Breast epithelium (tissue), 4 donors: ENCODE results near the gene CAPN9. TPM values are rescaled to one million over a fixed set of nuclear protein-coding genes. Genes with fewer than 3 reads are reported as not detected.

Experiments
- DNase-seq, 2 donors: peaks; one replicate each; pipeline ENCODE4 v3.0.0-alpha.2; 2019; ENCODE audit warnings: low spot score in 2 of 2
- H3K27ac ChIP-seq, 2 donors: fragments of 200-600 bp; sonication (generic) in 1 of 2; one replicate each; pipeline ENCODE4 v1.5.1; 2016 to 2019; ENCODE audit warnings: mild to moderate bottlenecking in 1 of 2
- H3K27me3 ChIP-seq, 2 donors: fragments of 200-600 bp; sonication (generic) in 1 of 2; one replicate each; pipeline versions ENCODE4 v1.5.1 to v1.6.0; 2017 to 2019; ENCODE audit warnings: control low read depth in 1 of 2, mild to moderate bottlenecking in 1 of 2
- H3K36me3 ChIP-seq: fragments of 200-600 bp; one replicate; pipeline ENCODE4 v1.5.1; 2019
- H3K4me1 ChIP-seq, 2 donors: fragments of 200-600 bp; sonication (generic); one replicate each; pipeline ENCODE4 v1.5.1; 2016 to 2019; ENCODE audit warnings: control low read depth in 1 of 2
- H3K4me3 ChIP-seq, 3 donors: fragments of 200-600 bp; sonication (generic); 1 replicate in 2 of 3; 2 replicates in 1 of 3; pipeline ENCODE4 v1.5.1; 2016 to 2019; ENCODE audit warnings: mild to moderate bottlenecking in 3 of 3, moderate library complexity in 2 of 3
- H3K9me3 ChIP-seq, 2 donors: fragments of 200-600 bp; sonication (generic) in 1 of 2; one replicate each; pipeline ENCODE4 v1.5.1; 2016 to 2019; ENCODE audit warnings: control low read depth in 1 of 2
- CTCF ChIP-seq, 3 donors: fragments of 450-650 bp; IDR thresholded peaks; one replicate each; pipeline ENCODE4 v1.5.1; 2016 to 2017; ENCODE audit warnings: antibody characterized with exemption in 3 of 3, mild to moderate bottlenecking in 3 of 3, moderate library complexity in 3 of 3
- POLR2A ChIP-seq: fragments of 450-650 bp; IDR thresholded peaks from one replicate; pipeline ENCODE4 v1.6.1; 2016; ENCODE audit warnings: antibody characterized with exemption, mild to moderate bottlenecking, moderate library complexity
- POLR2AphosphoS5 ChIP-seq, 3 donors: sonication (generic); formaldehyde crosslinking; IDR thresholded peaks; one replicate each; pipeline ENCODE4 v1.6.1; 2017; ENCODE audit warnings: antibody characterized with exemption in 3 of 3
- intact Hi-C: fragments of 100-400 bp; cut with DNase I; formaldehyde crosslinking; loops from one replicate; pipeline ENCODE4 v1.15.1; 2023; ENCODE audit warnings: low total_unique reads
- total RNA-seq, 3 donors: library from RNA; depleted of rRNA; stranded (reverse); fragments of >200 nt; gene quantifications; one replicate each; pipeline ENCODE4 v1.1.0, GENCODE V29; 2016

Gene CAPN9
- total RNA-seq, 3 donors from 2014 or later = 2.3 TPM; not detected in 2

DNA sequence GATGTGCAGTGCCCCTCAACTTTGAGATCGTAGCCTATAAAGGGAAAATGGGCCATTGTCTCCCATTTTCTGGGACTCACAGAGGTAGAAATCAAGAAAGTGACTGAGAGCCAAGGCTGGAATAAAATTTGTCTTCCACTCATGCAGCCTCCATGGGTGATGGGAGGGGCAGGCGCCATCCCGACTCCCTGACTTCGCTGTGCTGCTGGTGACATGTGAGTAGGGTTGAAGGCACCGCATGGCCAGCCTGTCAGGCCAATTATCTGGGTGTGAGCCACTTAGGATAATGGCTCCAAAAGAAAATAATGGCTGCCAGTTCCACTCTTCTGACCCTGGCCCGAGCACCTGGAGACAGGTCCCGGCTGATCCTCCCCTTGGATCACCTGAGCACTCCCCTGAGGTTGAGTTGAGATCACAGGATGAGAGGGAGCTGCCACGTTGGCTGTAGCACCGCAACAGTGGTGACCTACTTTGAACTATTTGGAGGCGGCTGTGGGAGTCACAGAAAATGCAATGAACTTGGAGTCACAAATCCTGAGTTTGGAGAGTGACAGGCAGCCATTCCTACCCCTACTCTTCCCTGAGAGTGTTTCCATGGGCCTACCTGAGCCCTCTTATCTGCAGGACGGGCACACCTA lies 26.3 kb downstream of the CAPN9 start:
- no peaks in the 10 kb centered on the region for H3K27me3 ChIP-seq
- TF ChIP-seq CTCF (IDR thresholded peaks at IDR 0.05) = no peak
- TF ChIP-seq POLR2AphosphoS5 (IDR thresholded peaks at IDR 0.05) = no peak
- no peak for TF ChIP-seq POLR2A
- no peaks in the 10 kb centered on the region for H3K4me1 ChIP-seq
- H3K9me3 ChIP-seq = no peaks in the 10 kb centered on the region
- intact Hi-C loops = no loop called here
- no peak for DNase-seq
- no peaks in the 10 kb centered on the region for H3K36me3 ChIP-seq
- no peak overlapping the region for H3K27ac ChIP-seq
- H3K4me3 ChIP-seq = no peak overlapping the region

GRCh38 chr1:230778916-230779590 lies 31.9 kb downstream of the CAPN9 start:
- Histone ChIP-seq H3K4me3 (no peak overlapping the region), H3K27ac (no peak overlapping the region), H3K36me3 (no peaks in the 10 kb centered on the region), H3K9me3 (no peaks in the 10 kb centered on the region), H3K27me3 (no peaks in the 10 kb centered on the region), H3K4me1 (no peaks in the 10 kb centered on the region)
- TF ChIP-seq POLR2AphosphoS5 (IDR thresholded peaks at IDR 0.05) = no peak
- TF ChIP-seq POLR2A = no peak
- TF ChIP-seq CTCF (IDR thresholded peaks at IDR 0.05) = no peak
- intact Hi-C loops = no loop called here
- no peak for DNase-seq

GRCh38 chr1:230781131-230781530 lies 33.9 kb downstream of the CAPN9 start:
- no peak for TF ChIP-seq POLR2AphosphoS5 (IDR thresholded peaks at IDR 0.05)
- no peak for TF ChIP-seq POLR2A
- no peak for TF ChIP-seq CTCF (IDR thresholded peaks at IDR 0.05)
- H3K36me3 ChIP-seq = no peaks in the 10 kb centered on the region
- H3K27me3 ChIP-seq = no peaks in the 10 kb centered on the region

GRCh38 chr1:230781594-230781993 lies 34.4 kb downstream of the CAPN9 start:
- Histone ChIP-seq H3K9me3 (no peaks in the 10 kb centered on the region), H3K36me3 (no peaks in the 10 kb centered on the region), H3K27ac (no peak overlapping the region), H3K27me3 (no peaks in the 10 kb centered on the region), H3K4me1 (no peaks in the 10 kb centered on the region), H3K4me3 (no peak overlapping the region)
- DNase-seq = no peak
- TF ChIP-seq POLR2A = no peak
- no peak for TF ChIP-seq POLR2AphosphoS5 (IDR thresholded peaks at IDR 0.05)
- no peak for TF ChIP-seq CTCF (IDR thresholded peaks at IDR 0.05)
- intact Hi-C loops = no loop called here

More at GRCh38 chr1:230781131-230781530, 33.9 kb downstream of the CAPN9 start:
- intact Hi-C loops = no loop called here
- Histone ChIP-seq H3K9me3 (no peaks in the 10 kb centered on the region), H3K27ac (no peak overlapping the region), H3K4me3 (no peak overlapping the region), H3K4me1 (no peaks in the 10 kb centered on the region)
- DNase-seq = no peak

- Histone ChIP-seq H3K27ac (no peak overlapping the region), H3K9me3 (no peaks in the 10 kb centered on the region), H3K4me1 (no peaks in the 10 kb centered on the region), H3K36me3 (no peaks in the 10 kb centered on the region), H3K27me3 (no peaks in the 10 kb centered on the region), H3K4me3 (no peak overlapping the region)
- no peak for DNase-seq
- TF ChIP-seq CTCF (IDR thresholded peaks at IDR 0.05) (no peak), POLR2AphosphoS5 (IDR thresholded peaks at IDR 0.05) (no peak), POLR2A (no peak)
- intact Hi-C loops = no loop called here
Observed at GRCh38 chr1:230784163-230784562, 37.0 kb downstream of the CAPN9 start.
